Left renal pelvis (tissue), 4 donors: ENCODE measurements around the gene CCNO. TPM values are rescaled to one million over a fixed set of nuclear protein-coding genes. Genes with fewer than 3 reads are reported as not detected.

Source experiments
- DNase-seq, 4 donors: peaks; one replicate each; pipeline ENCODE4 v3.0.0-alpha.2; 2013; ENCODE audit warnings: low read depth in 4 of 4, low spot score in 3 of 4
- polyA plus RNA-seq, 4 donors: library from polyadenylated mRNA; unstranded; fragments of 120-200 nt; gene quantifications; one replicate each; pipeline ENCODE4 v1.2.1, GENCODE V29; 2013; ENCODE audit not compliant: insufficient read length in 4 of 4

The CCNO gene
- polyA plus RNA-seq, 4 donors = 4.0 to 14.1 (median 6.1) TPM; not detected in 1

DNA sequence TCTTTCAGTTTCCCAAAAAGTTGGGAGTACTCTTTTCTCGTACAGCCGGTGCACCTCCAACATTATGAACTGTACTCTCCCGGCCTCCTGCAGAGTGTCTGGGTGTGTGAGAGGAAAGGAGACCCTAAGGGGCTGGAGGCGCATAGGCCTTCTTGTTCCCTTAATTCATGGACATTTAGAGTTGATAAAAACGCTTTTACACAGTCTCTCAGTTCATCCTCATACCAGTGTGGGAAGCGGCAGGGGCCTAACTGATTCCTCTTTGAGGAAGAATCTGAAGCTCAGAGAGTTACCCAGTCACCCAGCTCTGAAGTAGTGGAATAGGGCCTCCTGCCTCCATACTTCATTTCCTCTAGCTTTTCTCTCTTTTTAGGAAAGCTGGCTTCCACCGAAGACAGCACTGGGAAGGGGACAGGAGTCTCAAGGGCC, 9.6 kb downstream of the CCNO start:
- no peak for DNase-seq

DNA sequence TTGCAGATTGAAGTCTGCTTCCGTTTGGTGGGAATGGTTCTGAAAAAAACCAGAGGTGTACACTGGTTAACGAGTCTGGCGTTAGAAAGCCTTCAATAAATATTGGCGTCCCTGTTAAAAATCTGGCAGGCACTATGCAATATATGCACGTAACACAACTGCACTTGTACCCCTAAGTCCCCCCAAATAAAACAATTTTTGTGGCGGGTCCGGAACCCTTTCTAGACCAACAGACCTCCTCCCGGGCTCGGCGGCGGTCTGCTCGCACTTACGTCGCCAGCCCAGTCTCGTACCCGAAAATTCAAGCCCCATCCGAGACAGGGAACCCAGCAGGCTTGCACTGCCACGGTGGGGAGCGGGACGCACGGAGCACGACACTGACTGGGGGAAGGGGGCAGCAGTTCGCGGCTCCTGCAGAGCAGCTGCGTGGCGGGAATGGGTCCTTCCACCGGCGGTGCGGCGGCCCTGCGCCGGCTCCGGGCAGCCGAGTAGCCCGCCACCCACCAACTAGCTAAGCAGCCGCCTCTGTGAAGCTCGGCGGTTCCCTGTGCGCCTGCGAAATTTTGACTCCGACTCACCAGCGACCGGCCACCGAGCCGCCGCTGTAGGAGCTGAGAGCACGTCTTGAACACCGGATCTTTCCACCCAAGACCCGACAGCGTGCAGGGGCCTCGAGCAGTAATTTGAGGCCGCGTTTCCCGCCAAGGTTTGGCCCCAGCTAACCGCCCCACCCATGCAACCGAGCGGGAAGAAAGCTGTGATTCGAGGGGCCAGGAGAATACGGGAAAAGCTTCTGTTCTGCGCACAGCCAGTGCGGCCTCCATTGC, 10.2 kb downstream of the CCNO start:
- no peak for DNase-seq

- no peak for DNase-seq
Observed at GRCh38 chr5:55222092-55222984, 11.1 kb downstream of the CCNO start.

DNA sequence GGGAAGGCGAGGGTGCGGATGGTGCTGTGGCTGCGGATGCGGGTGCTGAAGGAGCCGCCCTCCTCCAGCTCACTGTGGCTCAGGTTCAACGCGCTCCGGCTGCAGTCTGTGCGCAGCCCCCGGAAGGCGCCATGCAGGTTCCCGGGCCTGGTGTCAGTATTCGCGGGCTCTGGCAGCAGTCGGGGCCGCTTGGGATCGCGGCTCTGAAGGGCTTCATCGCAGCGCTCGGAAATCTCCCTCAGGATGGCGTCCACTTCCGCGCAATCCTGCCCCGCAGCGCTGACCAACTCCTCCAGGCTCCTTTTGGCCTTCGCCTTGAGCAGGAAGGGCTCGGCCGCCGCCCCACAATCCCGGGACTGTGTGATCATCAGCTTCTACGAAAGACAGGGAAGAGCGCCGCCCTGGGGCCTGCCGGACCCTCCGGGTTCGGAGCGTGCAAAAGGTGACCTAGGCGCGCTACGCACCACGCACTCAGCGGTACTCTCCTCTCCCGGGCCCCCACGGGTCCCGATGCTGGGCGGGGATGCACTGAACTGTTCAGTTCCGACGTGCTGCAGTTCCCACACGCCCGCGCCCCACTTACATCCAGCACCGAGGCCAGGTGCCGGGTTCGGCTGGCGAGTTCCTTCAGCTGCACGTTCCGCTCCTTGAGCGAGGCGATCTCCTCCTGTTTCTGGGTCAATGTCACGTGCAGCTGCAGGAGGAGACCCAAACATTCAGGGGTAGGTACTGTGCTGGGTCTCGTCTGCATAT, 12.8 kb downstream of the CCNO start:
- DNase-seq = no peak

DNA sequence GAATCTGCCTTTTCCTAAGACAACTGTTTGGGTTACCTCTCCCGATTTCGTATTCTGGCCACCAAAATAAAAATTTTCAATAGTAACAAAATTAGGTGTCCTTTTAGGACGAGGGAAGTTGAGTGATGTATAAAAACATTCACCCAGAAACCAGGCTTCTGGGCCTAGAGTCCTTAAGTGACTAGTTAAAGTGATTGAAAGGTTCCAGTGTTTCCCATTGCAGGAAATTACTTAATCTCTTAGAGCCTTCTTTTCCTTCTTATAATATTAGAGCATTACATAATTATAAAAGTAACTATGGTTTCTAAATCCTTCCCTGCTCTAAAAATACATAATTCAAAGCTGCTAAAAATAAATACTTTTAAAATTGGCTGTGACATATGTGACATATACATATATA, 13.6 kb downstream of the CCNO start:
- DNase-seq = no peak

DNA sequence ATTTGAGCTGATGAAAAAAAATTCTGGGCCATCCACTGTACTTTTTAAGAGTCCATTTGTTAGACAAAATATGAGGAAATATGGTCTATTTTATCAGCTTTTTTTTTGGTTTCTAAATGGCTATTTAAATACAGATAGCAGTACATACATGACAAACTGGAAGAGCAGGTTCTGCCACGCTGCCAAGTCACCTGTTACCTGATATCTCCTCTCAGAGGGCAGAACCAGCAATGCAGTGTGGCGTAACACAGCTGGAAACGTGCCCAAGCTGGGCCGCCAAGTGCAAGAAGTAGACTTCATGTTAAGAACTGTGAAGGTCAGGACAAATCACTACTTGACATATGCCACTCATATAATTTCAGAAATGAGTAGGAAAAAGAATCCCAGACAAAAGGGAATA, 14.4 kb downstream of the CCNO start:
- peak in 1 of 4 donors; percentile 60 for DNase-seq

DNA sequence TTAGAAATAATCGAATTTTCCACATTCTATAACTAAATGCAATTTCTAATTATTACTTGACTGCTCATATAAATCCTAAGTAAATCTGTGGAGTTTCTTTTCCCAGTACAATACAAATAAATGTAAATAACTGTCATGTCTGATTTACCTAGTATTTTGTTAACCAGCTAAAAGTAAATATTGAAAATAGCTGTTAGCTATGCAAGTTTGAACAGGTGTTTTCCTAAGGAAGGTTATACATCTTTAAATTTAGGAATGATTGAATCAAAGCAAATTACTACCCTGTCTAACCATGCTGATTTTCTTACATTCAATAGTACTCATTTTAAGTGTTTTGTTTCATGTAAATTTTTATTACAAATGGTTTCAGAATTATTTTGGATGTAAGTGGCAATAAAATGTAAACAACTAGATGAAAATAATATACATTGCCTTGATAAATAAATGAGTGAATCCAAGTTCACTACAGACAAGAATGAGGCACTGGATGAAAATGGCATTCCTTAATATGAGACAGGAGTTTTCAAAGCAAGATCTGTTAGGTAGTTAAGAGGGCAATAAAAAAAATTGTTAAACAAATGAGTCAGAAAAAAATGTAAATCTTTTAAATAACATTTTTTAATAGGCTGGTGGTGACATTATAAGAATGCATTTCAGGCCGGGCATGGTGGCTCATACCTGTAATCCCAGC, 22.1 kb downstream of the CCNO start:
- DNase-seq = no peak

DNA sequence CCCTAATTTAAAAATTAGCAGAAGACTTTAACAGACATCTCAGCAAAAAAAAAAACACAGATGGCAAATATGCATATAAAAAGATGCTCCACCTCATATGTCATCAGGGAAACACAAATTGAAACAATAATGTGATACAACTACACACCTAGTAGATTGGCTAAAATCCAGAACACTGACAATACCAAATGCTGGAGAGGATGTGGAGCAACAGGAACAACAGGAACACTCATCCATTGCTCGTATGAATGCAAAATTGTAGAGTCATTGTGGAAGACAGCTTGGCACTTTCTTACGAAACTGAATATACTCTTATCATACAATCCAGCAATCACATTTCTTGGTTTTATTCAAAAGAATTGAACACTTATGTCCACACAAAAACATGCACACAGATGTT, 28.4 kb downstream of the CCNO start:
- no peak for DNase-seq

GRCh38 chr5:55191165-55191564, 42.2 kb downstream of the CCNO start:
- no peak for DNase-seq

DNA sequence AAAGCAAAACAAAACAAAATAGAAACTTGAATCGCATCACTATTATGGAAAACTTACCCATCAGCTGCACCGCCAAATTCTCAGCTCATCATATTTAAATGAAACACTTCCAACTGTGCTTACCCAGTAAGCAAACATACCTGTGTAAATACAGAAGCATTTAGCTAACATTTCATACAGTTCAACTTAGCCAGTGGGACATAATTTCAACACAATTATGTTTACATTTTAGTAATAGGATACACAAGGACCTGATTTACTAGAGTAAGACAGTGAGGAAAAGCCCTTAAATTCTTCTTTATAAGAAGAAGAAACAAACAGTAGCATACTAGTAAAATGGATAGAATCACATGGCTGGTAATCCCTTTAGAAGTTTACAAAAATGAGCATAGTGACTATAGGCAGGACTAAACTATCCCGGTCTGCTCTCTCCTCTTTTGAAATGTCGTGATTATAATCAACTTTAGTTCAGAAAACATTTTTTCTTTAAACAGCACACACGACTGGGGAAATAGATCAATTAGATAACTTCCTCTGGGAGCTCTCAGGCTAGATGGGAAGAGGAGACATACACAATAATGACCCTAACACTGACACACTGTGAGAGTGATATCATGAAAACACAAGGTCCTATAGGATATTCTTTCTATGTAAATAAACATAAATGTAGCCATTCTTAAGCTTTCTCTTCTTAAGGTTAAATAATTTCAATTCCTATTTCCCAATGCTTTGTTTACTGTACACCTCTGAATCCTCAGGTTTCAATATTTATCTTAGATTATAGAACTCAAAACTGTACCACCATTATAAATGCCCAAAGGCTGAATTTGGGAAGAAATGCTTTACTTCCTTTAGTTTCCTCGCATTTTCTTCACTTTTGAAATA, 44.5 kb downstream of the CCNO start:
- DNase-seq = no peak

GRCh38 chr5:55187370-55187769, 46.0 kb downstream of the CCNO start:
- DNase-seq = no peak

Other genes starting within 250 kb of the CCNO start
- gene ESM1, start 248.0 kb downstream of the CCNO start, polyA plus RNA-seq = 10 to 100 TPM in 1 of 4 donors, 1 to 10 TPM in 3; 1.4 to 14.8 (median 8.5) TPM
- under 1 TPM in 3 of 4 donors, not detected in 1; 0.16 to 0.40 (median 0.35) TPM for gene GZMK, start 209.4 kb downstream of the CCNO start, polyA plus RNA-seq
- under 1 TPM; 0.33 to 0.85 (median 0.70) TPM for gene GZMA, start 131.0 kb downstream of the CCNO start, polyA plus RNA-seq
- gene GPX8, start 73.4 kb downstream of the CCNO start, polyA plus RNA-seq = 100 to 1,000 TPM in 1 of 4 donors, 10 to 100 TPM in 3; 76.0 to 173 (median 92.4) TPM
- under 1 TPM in 3 of 4 donors, not detected in 1; 0.79 to 0.92 (median 0.82) TPM for gene CDC20B, start 60.4 kb downstream of the CCNO start, polyA plus RNA-seq
- gene MCIDAS, start 6.3 kb downstream of the CCNO start, polyA plus RNA-seq = 1 to 10 TPM in 2 of 4 donors, under 1 TPM in 1, not detected in 1; 0.40 to 1.1 (median 1.0) TPM
- 10 to 100 TPM; 33.2 to 50.5 (median 42.3) TPM for gene DHX29, start 74.1 kb upstream of the CCNO start, polyA plus RNA-seq
- gene MTREX, start 74.4 kb upstream of the CCNO start, polyA plus RNA-seq = 10 to 100 TPM; 76.9 to 98.4 (median 94.1) TPM